ENCODE measurements around the gene FAM234B. TPM values are rescaled to one million over a fixed set of nuclear protein-coding genes. Genes with fewer than 3 reads are reported as not detected.

FAM234B gene
- total and polyA plus RNA-seq, 7 donors, result 0.60 to 5.0 (median 2.9) TPM

- 51 to 69% methylated on average over 2 of the region's 2 CpGs for WGBS, 2 donors
- no peaks in the 10 kb centered on the region for H3K9me3 ChIP-seq
- H3K27me3 ChIP-seq, result no peaks in the 10 kb centered on the region
- H3K36me3 ChIP-seq, result peaks cover 0 to 41% (median 7%) of the 10 kb centered on the region in 4 donors
- TF ChIP-seq EP300 (IDR thresholded peaks at IDR 0.05), result no peak
- TF ChIP-seq CTCF (IDR thresholded peaks at IDR 0.05), result no peak
- no peak for TF ChIP-seq POLR2AphosphoS5 (IDR thresholded peaks at IDR 0.05)
- TF ChIP-seq POLR2A (IDR thresholded peaks at IDR 0.05), result no peak
- H3K4me3 ChIP-seq, result no peak overlapping the region
- intact Hi-C loops (cut with DNase I), result no loop called here
- no peak overlapping the region for H3K27ac ChIP-seq
- peaks cover 0 to 4% (median under 1%) of the 10 kb centered on the region in 4 donors for H3K4me1 ChIP-seq
- no peak for DNase-seq
Observed at GRCh38 chr12:13060581-13060980, 16.4 kb downstream of the FAM234B start.

GRCh38 chr12:13061377-13061776, 17.2 kb downstream of the FAM234B start:
- TF ChIP-seq POLR2AphosphoS5 (IDR thresholded peaks at IDR 0.05) (no peak), CTCF (IDR thresholded peaks at IDR 0.05) (no peak), POLR2A (IDR thresholded peaks at IDR 0.05) (no peak), EP300 (IDR thresholded peaks at IDR 0.05) (no peak)
- H3K4me3 ChIP-seq, result no peak overlapping the region
- DNase-seq, result no peak
- no peaks in the 10 kb centered on the region for H3K9me3 ChIP-seq
- H3K36me3 ChIP-seq, result peaks cover 0 to 33% (median 7%) of the 10 kb centered on the region in 4 donors
- H3K27me3 ChIP-seq, result no peaks in the 10 kb centered on the region
- no peak overlapping the region for H3K27ac ChIP-seq
- intact Hi-C loops (cut with DNase I), result no loop called here
- peaks cover 0 to 12% (median 8%) of the 10 kb centered on the region in 4 donors for H3K4me1 ChIP-seq
- WGBS, 2 donors, result 94% methylated on average over 5 of the region's 5 CpGs

- H3K4me3 ChIP-seq, result no peak overlapping the region
- H3K4me1 ChIP-seq, result peaks cover 0 to 14% (median 11%) of the 10 kb centered on the region in 4 donors
- no peak overlapping the region for H3K27ac ChIP-seq
- intact Hi-C loops (cut with DNase I), result no loop called here
- no peaks in the 10 kb centered on the region for H3K9me3 ChIP-seq
- no peaks in the 10 kb centered on the region for H3K27me3 ChIP-seq
- WGBS, 2 donors, result 87 to 93% methylated on average over 5 of the region's 5 CpGs
- H3K36me3 ChIP-seq, result peaks cover 0 to 32% (median 7%) of the 10 kb centered on the region in 4 donors
- TF ChIP-seq POLR2A (IDR thresholded peaks at IDR 0.05) (no peak), EP300 (IDR thresholded peaks at IDR 0.05) (no peak), POLR2AphosphoS5 (IDR thresholded peaks at IDR 0.05) (no peak), CTCF (IDR thresholded peaks at IDR 0.05) (no peak)
- DNase-seq, result no peak
Observed at GRCh38 chr12:13062669-13063068, 18.5 kb downstream of the FAM234B start.

GRCh38 chr12:13066014-13066413, 21.8 kb downstream of the FAM234B start:
- Histone ChIP-seq H3K9me3 (no peaks in the 10 kb centered on the region), H3K4me1 (peaks cover 0 to 14% (median 11%) of the 10 kb centered on the region in 4 donors), H3K27me3 (no peaks in the 10 kb centered on the region), H3K27ac (no peak overlapping the region), H3K4me3 (no peak overlapping the region), H3K36me3 (peaks cover 0 to 32% (median 2%) of the 10 kb centered on the region in 4 donors)
- WGBS, 2 donors, result 79 to 87% methylated on average over 2 of the region's 2 CpGs
- intact Hi-C loops (cut with DNase I), result no loop called here
- TF ChIP-seq POLR2AphosphoS5 (IDR thresholded peaks at IDR 0.05) (peak in 1 of 4 donors; percentile 51), EP300 (IDR thresholded peaks at IDR 0.05) (no peak)
- DNase-seq, result no peak

GRCh38 chr12:13066459-13066858, 22.3 kb downstream of the FAM234B start:
- peaks cover 0 to 14% (median 11%) of the 10 kb centered on the region in 4 donors for H3K4me1 ChIP-seq
- no peak overlapping the region for H3K27ac ChIP-seq
- H3K27me3 ChIP-seq, result no peaks in the 10 kb centered on the region
- H3K9me3 ChIP-seq, result no peaks in the 10 kb centered on the region
- H3K36me3 ChIP-seq, result peaks cover 0 to 36% (median 2%) of the 10 kb centered on the region in 4 donors
- DNase-seq, result no peak
- intact Hi-C loops (cut with DNase I), result no loop called here
- H3K4me3 ChIP-seq, result no peak overlapping the region
- WGBS, 2 donors, result 86 to 91% methylated on average over 7 of the region's 7 CpGs
- no peak for TF ChIP-seq CTCF (IDR thresholded peaks at IDR 0.05)
- no peak for TF ChIP-seq EP300 (IDR thresholded peaks at IDR 0.05)
- TF ChIP-seq POLR2A (IDR thresholded peaks at IDR 0.05), result no peak
- no peak for TF ChIP-seq POLR2AphosphoS5 (IDR thresholded peaks at IDR 0.05)

Data from sigmoid colon (tissue), 7 donors.